CMK (cell line): Measurements from ENCODE around the gene REV1.
"Not testable (repeated sequence)": the region's sequence is repeated elsewhere in the genome, so short reads cannot be mapped to it uniquely, and the experiment has no call there.

Experiments
- DNase-seq: peaks from one replicate; pipeline ENCODE4 v3.0.0-alpha.2; 2010; ENCODE audit warnings: low read depth

REV1 gene

GRCh38 chr2:99485824-99486223 lies 4.0 kb downstream of the REV1 start:
- DNase-seq = no peak

GRCh38 chr2:99485411-99485810 lies 4.4 kb downstream of the REV1 start:
- no peak for DNase-seq

GRCh38 chr2:99484205-99484604 lies 5.6 kb downstream of the REV1 start:
- no peak for DNase-seq

GRCh38 chr2:99481941-99482340 lies 7.9 kb downstream of the REV1 start:
- no peak for DNase-seq

GRCh38 chr2:99481527-99481926 lies 8.3 kb downstream of the REV1 start:
- DNase-seq = no peak

DNA sequence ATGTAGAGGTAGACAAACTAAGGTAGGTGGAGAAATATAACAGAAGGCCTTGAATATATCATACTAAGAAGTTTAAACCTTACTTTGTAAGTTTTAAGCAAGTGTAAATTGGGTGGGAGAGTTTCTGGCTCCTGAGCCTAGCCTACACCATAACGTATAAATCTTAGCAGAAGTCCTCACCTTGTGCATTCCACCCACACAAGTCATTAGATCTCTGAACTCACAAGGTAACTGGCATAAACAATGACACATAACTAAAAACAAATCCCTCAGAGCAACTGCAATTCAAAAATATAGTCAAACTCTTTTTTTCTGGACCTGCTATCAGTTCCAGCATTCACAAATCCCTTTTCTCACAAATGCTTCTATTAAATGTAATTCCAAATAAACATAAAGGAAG lies 9.4 kb downstream of the REV1 start:
- no peak for DNase-seq

DNA sequence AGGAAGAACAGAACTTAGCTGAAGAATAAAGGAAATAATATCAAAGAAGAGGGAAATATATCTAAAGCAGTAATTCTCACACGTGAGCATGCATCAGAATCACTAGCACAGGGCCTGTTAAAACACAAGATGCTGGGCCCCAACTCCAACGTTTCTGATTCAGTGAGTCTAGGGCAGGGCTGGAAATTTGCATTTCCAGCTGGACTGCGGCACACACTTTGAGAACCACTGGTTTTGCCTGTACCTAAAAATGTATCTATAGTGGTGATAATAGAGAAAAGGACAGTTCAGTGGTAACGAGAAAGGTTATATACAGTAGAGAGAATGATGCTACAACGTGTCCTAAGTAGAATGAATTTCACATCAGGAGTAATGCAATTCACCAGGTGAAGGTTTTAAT lies 11.2 kb downstream of the REV1 start:
- no peak for DNase-seq

DNA sequence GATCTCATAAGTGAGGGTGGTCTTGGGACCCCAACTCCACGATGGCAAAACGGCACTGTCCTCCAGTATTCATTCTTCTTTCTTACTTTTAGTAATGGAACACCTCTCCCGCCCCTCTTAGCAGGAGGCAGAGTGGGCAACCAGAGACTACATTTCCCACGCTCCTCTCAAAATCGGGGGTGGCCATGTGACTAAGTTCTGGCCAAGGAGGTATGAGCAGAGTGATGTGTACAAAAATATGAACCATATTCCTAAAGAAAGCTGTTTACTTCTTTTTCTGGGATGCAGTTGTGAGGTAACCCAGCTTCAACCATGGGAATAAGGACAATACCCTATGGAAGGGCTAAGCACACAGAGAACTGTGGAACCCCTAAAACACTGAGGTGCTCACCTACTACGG lies 12.8 kb downstream of the REV1 start:
- DNase-seq = no peak

GRCh38 chr2:99476629-99477028 lies 13.2 kb downstream of the REV1 start:
- no peak for DNase-seq

DNA sequence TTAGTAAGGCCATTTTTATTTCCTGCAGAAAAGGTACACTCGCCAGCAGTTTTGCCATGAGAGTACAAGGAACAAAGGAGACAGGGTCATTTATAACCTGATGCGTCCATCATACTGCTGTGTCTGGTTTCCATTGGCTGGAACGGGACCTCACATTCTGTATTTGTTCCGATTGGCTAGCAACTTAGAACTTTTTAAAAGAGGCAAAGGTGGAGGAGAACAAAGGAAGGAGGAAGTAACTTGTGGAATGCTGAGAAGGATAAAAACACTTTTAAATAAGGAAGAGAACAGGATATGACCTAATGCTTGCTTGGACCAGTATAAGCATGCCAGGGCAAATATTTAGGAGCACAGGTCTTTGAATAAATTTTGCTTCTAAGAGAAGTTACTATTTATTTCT lies 14.7 kb downstream of the REV1 start:
- DNase-seq = not testable (repeated sequence)

DNA sequence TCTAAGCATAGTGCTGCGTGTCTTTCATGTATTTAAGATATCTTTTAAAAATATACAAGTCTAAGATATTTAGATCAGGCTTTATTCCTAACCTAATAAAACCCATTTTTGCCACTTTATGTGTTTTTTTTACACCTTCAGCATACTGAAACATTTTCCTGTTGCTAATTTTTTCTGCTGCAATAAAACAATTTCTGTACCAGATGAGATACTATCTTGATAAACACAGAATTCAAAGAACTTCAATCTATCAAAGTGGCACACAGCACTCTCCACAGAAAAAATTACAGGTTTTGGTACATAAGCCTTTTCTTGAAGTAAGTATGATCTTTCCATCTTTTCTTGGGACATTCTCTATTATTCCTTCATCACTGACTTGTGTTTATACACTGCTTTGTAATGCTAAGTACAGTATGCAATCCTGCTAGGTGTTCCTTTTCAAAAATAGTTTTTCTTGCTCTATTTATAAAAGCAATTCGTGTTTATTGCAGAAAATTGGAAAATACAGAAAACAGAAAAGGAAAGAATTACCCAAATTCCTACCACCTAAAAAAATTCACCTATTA lies 16.2 kb downstream of the REV1 start:
- DNase-seq = no peak

GRCh38 chr2:99472600-99472960 lies 17.2 kb downstream of the REV1 start:
- no peak for DNase-seq

DNA sequence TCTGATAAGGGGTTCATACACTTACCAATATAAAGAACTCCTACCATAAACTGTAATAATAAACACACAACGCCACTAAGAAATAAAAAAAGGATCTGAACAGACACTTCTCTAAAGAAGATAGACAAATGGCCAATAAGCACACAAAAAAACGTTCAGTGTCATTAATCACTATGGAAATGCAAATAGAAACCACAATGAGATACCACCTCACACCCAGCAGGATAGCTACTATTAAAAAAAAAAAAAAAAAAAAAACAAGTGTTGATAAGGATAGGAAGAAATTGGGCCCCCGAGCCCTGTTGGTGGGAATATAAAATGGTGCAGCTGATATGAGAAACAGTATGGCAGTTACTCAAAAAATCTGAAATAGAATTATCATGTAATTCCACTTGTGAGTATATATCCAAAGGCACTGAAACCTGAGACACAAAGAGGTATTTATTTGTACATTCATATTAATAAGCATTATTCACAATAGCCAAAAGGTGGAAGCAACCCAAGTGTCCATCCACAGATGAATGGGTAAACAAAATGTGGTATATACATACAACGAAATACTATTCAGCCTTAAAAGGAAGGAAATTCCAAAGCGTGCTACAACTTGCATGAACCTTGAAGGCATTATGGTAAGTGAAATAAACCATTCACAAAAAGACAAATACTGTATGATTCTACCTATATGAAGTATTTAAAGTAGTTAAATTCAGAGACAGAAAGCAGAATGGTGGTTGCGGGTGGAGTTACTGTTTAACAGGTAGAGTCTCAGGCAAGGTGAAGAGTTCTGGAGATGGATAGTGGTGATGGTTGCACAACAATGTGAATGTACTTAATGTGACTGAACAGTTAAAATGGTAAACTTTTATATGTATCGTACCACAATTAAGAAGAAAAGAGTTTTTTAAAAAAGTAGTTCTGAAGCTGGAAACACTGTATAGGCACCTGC lies 17.9 kb downstream of the REV1 start:
- DNase-seq = no peak

- no peak for DNase-seq
Measured at GRCh38 chr2:99470957-99471356, 18.9 kb downstream of the REV1 start.

GRCh38 chr2:99470459-99470858 lies 19.4 kb downstream of the REV1 start:
- DNase-seq = not testable (repeated sequence)

DNA sequence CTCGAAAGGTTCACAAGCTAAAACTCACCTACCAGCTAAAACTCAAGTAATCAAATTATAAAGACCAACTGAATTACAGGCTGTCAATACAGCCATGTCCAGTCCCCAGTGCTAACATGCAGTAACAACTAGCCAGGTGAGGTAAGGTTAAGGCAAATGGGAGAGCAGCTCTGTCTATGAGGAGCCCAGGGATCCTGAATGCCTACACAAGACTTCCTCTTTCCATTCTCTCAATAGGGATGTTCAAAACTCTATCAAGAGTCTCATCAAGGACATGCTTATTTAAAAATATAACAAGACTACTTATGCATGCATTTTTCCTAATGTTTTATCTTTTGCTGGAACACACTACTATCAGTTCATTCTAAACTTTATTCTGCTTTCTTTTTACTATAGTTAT lies 20.4 kb downstream of the REV1 start:
- no peak for DNase-seq

- no peak for DNase-seq
Measured at GRCh38 chr2:99468155-99468554, 21.7 kb downstream of the REV1 start.

DNA sequence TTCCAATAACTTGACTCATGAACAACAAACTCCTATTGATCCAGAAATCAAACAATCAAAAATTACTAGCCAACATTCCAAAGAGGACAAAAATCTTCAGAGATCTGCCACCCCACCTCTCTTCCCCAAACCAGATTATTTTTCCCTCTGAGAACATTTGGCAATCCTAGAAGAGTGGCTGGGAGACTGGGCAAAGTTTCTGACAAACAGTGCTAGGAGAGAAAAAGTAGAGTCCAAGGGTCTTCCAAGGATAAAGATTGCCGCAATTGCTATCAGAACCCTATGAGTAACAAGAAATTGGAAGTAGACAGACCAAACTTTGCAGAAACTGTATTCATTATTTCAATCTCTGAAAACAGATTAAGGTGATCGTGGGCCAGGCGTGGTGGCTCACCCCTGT lies 22.4 kb downstream of the REV1 start:
- no peak for DNase-seq

DNA sequence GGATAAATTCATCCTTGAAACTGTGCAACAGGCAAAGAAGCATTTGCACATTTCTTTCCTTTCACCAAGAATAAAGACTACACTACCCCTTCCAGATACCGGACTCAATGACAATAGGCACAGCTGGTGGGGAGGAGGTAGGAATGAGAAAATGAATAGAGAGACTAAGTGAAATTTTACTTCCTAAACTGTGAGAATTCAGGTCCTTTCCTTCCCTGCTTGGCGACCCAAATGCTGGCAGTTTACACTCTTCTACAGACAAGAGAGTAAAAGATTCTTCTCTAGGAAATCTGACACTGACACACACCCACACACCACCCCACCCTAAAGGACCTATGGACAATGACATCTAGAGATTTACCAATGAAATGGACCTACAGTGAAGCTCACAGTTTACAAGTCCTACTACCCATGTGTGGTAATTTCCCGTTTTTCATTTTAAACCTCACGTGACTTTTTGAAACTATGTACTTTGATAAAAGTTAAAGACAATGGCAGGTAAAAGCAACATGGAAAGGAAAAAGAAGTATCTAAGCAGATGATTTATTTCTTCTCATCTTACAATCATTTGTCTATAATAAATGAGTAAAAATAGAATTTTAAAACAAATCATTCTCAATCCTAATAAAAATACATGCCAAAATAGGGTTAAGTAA lies 27.9 kb downstream of the REV1 start:
- no peak for DNase-seq

DNA sequence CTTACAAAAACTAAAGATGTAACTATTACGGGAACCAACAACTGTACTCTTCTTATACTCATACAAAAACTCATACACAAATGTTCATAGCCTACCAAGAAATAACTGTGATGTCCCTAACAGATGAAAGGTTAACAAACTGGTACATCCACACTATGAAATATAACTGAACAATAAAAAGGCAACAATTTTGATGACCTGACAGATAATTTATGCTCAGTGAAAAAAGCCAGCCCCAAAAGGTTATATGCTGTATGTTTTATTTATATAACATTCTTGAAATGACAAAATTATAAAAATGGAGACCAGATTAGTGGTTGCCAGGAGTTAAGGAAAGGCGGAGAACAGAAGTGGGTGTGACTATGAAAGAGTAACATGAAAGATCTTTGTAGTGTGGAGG lies 31.3 kb downstream of the REV1 start:
- no peak for DNase-seq

DNA sequence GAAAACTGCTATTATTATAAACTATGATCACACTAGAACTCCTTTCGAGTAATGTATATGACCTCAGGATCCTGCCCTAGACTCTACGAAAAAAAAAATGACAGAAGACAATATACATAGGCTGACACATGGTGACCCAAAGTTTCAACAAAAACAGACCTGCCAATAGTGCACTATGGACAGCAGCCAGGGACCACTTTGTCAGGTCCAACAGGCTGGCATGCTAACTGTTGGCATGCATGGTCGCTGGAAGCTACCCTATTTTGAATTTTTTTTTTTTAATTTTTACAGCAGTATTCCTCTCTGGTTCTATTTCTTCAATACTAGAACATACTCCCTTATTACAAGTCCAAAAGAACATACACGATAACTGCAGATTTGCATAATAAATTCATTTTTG lies 38.1 kb downstream of the REV1 start:
- DNase-seq = no peak

DNA sequence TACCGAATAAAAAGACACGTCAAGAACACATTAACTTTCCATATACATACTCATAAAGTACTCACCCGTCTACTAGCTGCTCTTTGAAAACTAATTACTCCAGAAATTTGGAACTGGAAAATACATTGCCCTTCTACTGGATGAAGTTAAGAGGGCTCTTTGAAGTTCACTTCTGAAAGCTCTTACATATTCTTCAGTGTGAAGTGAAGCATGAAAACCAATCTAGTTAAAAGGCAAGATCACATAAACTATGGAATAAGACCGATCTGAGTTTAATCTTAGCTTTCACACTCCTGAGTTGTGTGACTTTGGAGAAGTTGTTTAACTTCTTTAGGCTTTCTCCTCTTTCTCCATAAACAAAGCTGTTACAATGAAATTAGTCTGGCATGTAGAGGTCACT lies 38.5 kb downstream of the REV1 start:
- DNase-seq = no peak

- DNase-seq = no peak
Measured at GRCh38 chr2:99450199-99450598, 39.6 kb downstream of the REV1 start.
